ENCODE data around the gene ZSWIM7. TPM values are rescaled to one million over a fixed set of nuclear protein-coding genes. Genes with fewer than 3 reads are reported as not detected.

The ZSWIM7 gene
- total RNA-seq, 1 experiment from 2014 or later: 37.8 TPM

DNA sequence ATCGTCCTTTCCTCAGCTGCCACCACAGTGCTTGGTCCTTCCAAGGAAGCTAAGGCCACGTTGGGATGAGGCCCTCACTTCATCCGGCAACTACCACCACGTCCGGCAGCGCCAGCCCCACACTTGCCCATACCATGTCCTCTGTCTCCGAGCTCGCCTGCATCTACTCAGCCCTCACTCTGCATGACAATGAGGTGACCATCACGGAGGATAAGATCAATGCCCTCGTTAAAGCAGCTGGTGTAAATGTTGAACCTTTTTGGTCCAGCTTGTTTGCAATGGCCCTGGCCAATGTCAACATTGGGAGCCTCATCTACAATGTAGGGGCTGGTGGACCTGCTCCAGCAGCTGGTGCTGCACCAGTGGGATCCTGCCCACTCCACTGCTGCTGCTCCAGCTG lies 45.0 kb upstream of the ZSWIM7 start:
- Histone ChIP-seq H4K5ac (ENCODE audit: insufficient read length, low read depth, low read length) (no peak overlapping the region), H2BK120ac (ENCODE audit: low read depth, low read length, poor library complexity, severe bottlenecking) (no peak overlapping the region), H3K79me1 (ENCODE audit: insufficient read depth, low read depth, low read length, poor library complexity, severe bottlenecking) (no peaks in the 10 kb centered on the region), H3K27ac (ENCODE audit: insufficient read length, low read depth, low read length) (no peak overlapping the region), H3K9ac (ENCODE audit: extremely low read depth, insufficient read length, low read length) (no peak overlapping the region), H2BK20ac (ENCODE audit: low read depth, low read length, poor library complexity, severe bottlenecking) (no peak overlapping the region), H2BK5ac (ENCODE audit: insufficient read length, low read length) (no peak overlapping the region), H2AK5ac (ENCODE audit: insufficient read length, low read length) (no peak overlapping the region), H2AFZ (ENCODE audit: low read length) (no peak overlapping the region), H3K27me3 (ENCODE audit: insufficient read depth, low read length) (no peaks in the 10 kb centered on the region), H2BK15ac (ENCODE audit: low read depth, low read length) (no peak overlapping the region), H3K23me2 (ENCODE audit: insufficient read length, low read depth, low read length, poor library complexity, severe bottlenecking) (no peaks in the 10 kb centered on the region), H3K9me3 (ENCODE audit: control insufficient read depth, low read depth, low read length) (no peaks in the 10 kb centered on the region), H3K4me1 (ENCODE audit: insufficient read depth, low read length) (peaks cover 5% of the 10 kb centered on the region; the same call in 1 of the 2 replicates), H4K8ac (replicated peaks; ENCODE audit: insufficient read length, low read depth, low read length) (no peak overlapping the region), H3K4me2 (ENCODE audit: insufficient read depth, insufficient read length, low read length) (no peak overlapping the region), H3K14ac (ENCODE audit: insufficient read depth, low read length) (no peak overlapping the region), H3K4ac (ENCODE audit: low read depth, low read length) (no peak overlapping the region), H3K23ac (ENCODE audit: insufficient read length, low read depth, low read length) (no peak overlapping the region), H3K79me2 (ENCODE audit: insufficient read depth, low read length) (no peaks in the 10 kb centered on the region), H2BK12ac (ENCODE audit: insufficient read length, low read depth, low read length) (no peak overlapping the region), H3K18ac (ENCODE audit: insufficient read length, low read depth, low read length) (no peak overlapping the region), H4K20me1 (ENCODE audit: control insufficient read depth, insufficient read depth, insufficient read length) (no peaks in the 10 kb centered on the region), H3T11ph (ENCODE audit: low read length) (no peak overlapping the region), H4K91ac (ENCODE audit: insufficient read length, low read depth, low read length) (no peak overlapping the region), H3K56ac (ENCODE audit: insufficient read length, low read depth, low read length) (no peak overlapping the region)
- Mint-ChIP-seq H3K36me3 (ENCODE audit: insufficient read depth in 1 of 3, low read depth in 3 of 3) (peaks cover 26 to 70% (median 63%) of the 10 kb centered on the region in 3 experiments), H3K9me3 (no peaks in the 10 kb centered on the region), H3K27ac (peak overlapping the region in 2 of 3 experiments; percentile 43 to 91; a peak in 5 of 7 replicates), H3K4me1 (peaks cover 16 to 18% of the 10 kb centered on the region in 2 experiments), H3K4me3 (peak overlapping the region in 1 of 2 experiments; percentile 28; a peak in 1 of 5 replicates), H3K27me3 (ENCODE audit: low read depth) (peaks cover 2% of the 10 kb centered on the region)
- TF ChIP-seq, protein P1, sequence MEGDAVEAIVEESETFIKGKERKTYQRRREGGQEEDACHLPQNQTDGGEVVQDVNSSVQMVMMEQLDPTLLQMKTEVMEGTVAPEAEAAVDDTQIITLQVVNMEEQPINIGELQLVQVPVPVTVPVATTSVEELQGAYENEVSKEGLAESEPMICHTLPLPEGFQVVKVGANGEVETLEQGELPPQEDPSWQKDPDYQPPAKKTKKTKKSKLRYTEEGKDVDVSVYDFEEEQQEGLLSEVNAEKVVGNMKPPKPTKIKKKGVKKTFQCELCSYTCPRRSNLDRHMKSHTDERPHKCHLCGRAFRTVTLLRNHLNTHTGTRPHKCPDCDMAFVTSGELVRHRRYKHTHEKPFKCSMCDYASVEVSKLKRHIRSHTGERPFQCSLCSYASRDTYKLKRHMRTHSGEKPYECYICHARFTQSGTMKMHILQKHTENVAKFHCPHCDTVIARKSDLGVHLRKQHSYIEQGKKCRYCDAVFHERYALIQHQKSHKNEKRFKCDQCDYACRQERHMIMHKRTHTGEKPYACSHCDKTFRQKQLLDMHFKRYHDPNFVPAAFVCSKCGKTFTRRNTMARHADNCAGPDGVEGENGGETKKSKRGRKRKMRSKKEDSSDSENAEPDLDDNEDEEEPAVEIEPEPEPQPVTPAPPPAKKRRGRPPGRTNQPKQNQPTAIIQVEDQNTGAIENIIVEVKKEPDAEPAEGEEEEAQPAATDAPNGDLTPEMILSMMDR (conservative IDR thresholded peaks at IDR 0.05): no peak
- peak; percentile 67 for DNase-seq
- no CpG with 5 or more reads among the region's 10 CpGs for WGBS (ENCODE audit: extremely low coverage, insufficient read length, low lambda C conversion rate)
